ENCODE results near the gene BPIFA2. TPM values are rescaled to one million over a fixed set of nuclear protein-coding genes. Genes with fewer than 3 reads are reported as not detected.

BPIFA2 gene
- total and polyA plus RNA-seq, 10 of the 15 experiments (the other 5 are each of a cell fraction or from before 2014, with no cell fraction given): not detected

DNA sequence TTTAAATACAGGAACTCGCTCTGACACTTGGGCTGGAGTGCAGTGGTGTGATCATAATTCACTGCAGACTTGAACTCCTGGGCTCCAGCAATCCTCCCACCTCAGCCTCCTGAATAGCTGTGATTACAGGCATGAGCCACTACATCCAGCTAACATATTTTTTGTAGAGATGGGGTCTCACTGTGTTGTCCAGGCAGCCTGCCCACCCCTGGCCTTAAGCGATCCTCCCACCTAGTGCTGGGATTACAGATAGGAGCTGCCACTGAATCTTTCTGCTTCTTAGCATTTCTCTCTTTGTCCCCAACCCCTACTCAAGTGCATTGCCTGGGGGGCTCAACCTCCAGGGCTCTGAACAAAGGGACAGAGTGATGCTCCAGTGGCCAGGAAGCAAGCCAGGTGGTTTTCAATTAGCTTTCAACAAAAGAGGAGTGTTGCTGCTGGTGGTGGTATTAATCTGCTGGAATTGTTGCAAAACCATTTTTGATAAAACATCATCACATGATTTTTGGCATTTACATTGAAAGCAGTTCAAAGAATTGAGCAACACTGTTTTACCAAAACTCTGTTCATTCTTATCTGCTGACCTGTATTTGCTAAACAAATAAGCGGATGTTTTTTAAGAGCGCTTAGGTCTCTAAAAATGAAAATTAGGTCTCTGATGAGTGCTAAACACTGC is 40.4 kb upstream of the BPIFA2 start:
- no peak for TF ChIP-seq SUZ12 (IDR thresholded peaks at IDR 0.05; ENCODE audit: unreplicated experiment)
- TF ChIP-seq, protein P1, sequence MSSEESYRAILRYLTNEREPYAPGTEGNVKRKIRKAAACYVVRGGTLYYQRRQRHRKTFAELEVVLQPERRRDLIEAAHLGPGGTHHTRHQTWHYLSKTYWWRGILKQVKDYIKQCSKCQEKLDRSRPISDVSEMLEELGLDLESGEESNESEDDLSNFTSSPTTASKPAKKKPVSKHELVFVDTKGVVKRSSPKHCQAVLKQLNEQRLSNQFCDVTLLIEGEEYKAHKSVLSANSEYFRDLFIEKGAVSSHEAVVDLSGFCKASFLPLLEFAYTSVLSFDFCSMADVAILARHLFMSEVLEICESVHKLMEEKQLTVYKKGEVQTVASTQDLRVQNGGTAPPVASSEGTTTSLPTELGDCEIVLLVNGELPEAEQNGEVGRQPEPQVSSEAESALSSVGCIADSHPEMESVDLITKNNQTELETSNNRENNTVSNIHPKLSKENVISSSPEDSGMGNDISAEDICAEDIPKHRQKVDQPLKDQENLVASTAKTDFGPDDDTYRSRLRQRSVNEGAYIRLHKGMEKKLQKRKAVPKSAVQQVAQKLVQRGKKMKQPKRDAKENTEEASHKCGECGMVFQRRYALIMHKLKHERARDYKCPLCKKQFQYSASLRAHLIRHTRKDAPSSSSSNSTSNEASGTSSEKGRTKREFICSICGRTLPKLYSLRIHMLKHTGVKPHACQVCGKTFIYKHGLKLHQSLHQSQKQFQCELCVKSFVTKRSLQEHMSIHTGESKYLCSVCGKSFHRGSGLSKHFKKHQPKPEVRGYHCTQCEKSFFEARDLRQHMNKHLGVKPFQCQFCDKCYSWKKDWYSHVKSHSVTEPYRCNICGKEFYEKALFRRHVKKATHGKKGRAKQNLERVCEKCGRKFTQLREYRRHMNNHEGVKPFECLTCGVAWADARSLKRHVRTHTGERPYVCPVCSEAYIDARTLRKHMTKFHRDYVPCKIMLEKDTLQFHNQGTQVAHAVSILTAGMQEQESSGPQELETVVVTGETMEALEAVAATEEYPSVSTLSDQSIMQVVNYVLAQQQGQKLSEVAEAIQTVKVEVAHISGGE (CRISPR knock-in tag; IDR thresholded peaks at IDR 0.05): no peak
- TF ChIP-seq, protein P2, sequence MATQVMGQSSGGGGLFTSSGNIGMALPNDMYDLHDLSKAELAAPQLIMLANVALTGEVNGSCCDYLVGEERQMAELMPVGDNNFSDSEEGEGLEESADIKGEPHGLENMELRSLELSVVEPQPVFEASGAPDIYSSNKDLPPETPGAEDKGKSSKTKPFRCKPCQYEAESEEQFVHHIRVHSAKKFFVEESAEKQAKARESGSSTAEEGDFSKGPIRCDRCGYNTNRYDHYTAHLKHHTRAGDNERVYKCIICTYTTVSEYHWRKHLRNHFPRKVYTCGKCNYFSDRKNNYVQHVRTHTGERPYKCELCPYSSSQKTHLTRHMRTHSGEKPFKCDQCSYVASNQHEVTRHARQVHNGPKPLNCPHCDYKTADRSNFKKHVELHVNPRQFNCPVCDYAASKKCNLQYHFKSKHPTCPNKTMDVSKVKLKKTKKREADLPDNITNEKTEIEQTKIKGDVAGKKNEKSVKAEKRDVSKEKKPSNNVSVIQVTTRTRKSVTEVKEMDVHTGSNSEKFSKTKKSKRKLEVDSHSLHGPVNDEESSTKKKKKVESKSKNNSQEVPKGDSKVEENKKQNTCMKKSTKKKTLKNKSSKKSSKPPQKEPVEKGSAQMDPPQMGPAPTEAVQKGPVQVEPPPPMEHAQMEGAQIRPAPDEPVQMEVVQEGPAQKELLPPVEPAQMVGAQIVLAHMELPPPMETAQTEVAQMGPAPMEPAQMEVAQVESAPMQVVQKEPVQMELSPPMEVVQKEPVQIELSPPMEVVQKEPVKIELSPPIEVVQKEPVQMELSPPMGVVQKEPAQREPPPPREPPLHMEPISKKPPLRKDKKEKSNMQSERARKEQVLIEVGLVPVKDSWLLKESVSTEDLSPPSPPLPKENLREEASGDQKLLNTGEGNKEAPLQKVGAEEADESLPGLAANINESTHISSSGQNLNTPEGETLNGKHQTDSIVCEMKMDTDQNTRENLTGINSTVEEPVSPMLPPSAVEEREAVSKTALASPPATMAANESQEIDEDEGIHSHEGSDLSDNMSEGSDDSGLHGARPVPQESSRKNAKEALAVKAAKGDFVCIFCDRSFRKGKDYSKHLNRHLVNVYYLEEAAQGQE (IDR thresholded peaks at IDR 0.05; ENCODE audit: low read depth, low read length): no peak
- Histone ChIP-seq H3K27ac (ENCODE audit: control insufficient read depth, insufficient read depth) (no peak overlapping the region), H4K20me1 (ENCODE audit: control insufficient read depth, insufficient read depth) (no peaks in the 10 kb centered on the region), H3K4me1 (ENCODE audit: control insufficient read depth, insufficient read depth, low read length) (no peaks in the 10 kb centered on the region), H3K79me2 (ENCODE audit: control insufficient read depth, insufficient read depth, low read length) (no peaks in the 10 kb centered on the region), H3K9me3 (replicated peaks; ENCODE audit: control insufficient read depth, insufficient read depth, low read length) (no peaks in the 10 kb centered on the region; the same call in 2 of the 3 replicates), H3K9ac (ENCODE audit: control insufficient read depth, insufficient read depth, low read length) (no peak overlapping the region), H3K36me3 (ENCODE audit: control insufficient read depth in 2 of 2, insufficient read depth in 2 of 2, low read length in 1 of 2) (no peaks in the 10 kb centered on the region), H3K27me3 (replicated peaks in 1 of 2; ENCODE audit: control insufficient read depth in 2 of 2, insufficient read depth in 2 of 2, low read length in 1 of 2) (peaks cover 0 to 2% of the 10 kb centered on the region in 2 experiments; a peak in 3 of 4 replicates), H3K4me3 (no peak overlapping the region), H2AFZ (ENCODE audit: control insufficient read depth, low read depth, low read length) (no peak overlapping the region), H3K4me2 (ENCODE audit: control insufficient read depth, insufficient read depth) (no peak overlapping the region)
- ChIA-PET POLR2A (no interaction called here), SMC1A (ENCODE audit: uncharacterized antibody, unreplicated experiment) (no interaction called here), RAD21 (ENCODE audit: unreplicated experiment) (no interaction called here), CTCF (interaction anchor here (0.8 kb wide), 1 partner anchor 85 kb away, joined by 3 read pairs; no protein-coding TSS in a partner anchor)
- FAIRE-seq: no peak
- intact Hi-C loops (cut with micrococcal nuclease; ENCODE audit: unreplicated experiment) (no loop called here), in situ Hi-C loops (cut with MboI) (no loop called here)
- no peak for DNase-seq (ENCODE audit: low read depth, low spot score)
- no TSS peak for BruUV-seq (replicated peaks)
- no peak for ATAC-seq
- WGBS (ENCODE audit: insufficient coverage, insufficient replicate concordance, low lambda C conversion rate, missing lambda C conversion rate): 57% methylated on average over 4 of the region's 4 CpGs
